ENCODE data around the gene ZC3H7A. TPM values are rescaled to one million over a fixed set of nuclear protein-coding genes. Genes with fewer than 3 reads are reported as not detected.

The ZC3H7A gene
- total and polyA plus RNA-seq, 9 donors, result 37.2 to 53.6 (median 40.4) TPM

GRCh38 chr16:11711662-11712061 is 85.4 kb downstream of the ZC3H7A start:
- no peak for DNase-seq
- 93% methylated on average over 2 of the region's 4 CpGs for WGBS (ENCODE audit: insufficient coverage)
- no peaks in the 10 kb centered on the region for H3K9me3 ChIP-seq (replicated peaks; ENCODE audit: control insufficient read depth, low read depth, low read length)
- H3K27me3 ChIP-seq (ENCODE audit: control insufficient read depth, insufficient read depth, low read length), result no peaks in the 10 kb centered on the region
- no peak overlapping the region for H3K4me3 ChIP-seq (ENCODE audit: low read length)
- H3K36me3 ChIP-seq (ENCODE audit: control insufficient read depth, insufficient read depth, low read length), result peaks cover 33% of the 10 kb centered on the region
- no peaks in the 10 kb centered on the region for H3K4me1 ChIP-seq (ENCODE audit: control insufficient read depth, insufficient read depth, low read length)
- no peak overlapping the region for H3K27ac ChIP-seq (ENCODE audit: low read length)

DNA sequence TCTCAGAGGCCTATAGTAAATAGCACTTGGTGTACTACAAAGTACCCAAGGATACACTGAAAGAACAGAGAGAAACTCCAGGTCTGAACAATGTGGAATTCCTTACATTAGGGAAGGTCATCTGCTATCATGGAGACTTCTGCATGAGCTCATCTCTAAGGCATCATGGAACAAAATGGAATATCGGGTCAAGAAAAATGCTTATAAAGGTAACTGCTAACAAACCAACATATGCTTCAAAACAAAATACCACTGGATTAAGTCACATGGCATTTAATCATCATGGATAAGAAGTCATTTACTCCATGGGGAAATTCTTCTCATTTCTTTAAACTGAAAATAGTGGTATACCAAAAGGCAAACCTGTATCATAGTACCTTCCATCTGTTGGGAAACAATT is 88.6 kb downstream of the ZC3H7A start:
- Histone ChIP-seq H3K27ac (ENCODE audit: low read length) (no peak overlapping the region), H3K9me3 (replicated peaks; ENCODE audit: control insufficient read depth, low read depth, low read length) (no peaks in the 10 kb centered on the region), H3K4me1 (ENCODE audit: control insufficient read depth, insufficient read depth, low read length) (peaks cover 2% of the 10 kb centered on the region), H3K27me3 (ENCODE audit: control insufficient read depth, insufficient read depth, low read length) (no peaks in the 10 kb centered on the region), H3K4me3 (ENCODE audit: low read length) (no peak overlapping the region), H3K36me3 (ENCODE audit: control insufficient read depth, insufficient read depth, low read length) (peaks cover 20% of the 10 kb centered on the region)
- no CpG with 5 or more reads among the region's 1 CpG for WGBS (ENCODE audit: insufficient coverage)
- DNase-seq, result no peak

- Histone ChIP-seq H3K36me3 (ENCODE audit: control insufficient read depth, insufficient read depth, low read length) (peaks cover 17% of the 10 kb centered on the region), H3K27ac (ENCODE audit: low read length) (no peak overlapping the region), H3K4me1 (ENCODE audit: control insufficient read depth, insufficient read depth, low read length) (peaks cover 2% of the 10 kb centered on the region)
Observed at GRCh38 chr16:11707679-11708197, 89.3 kb downstream of the ZC3H7A start.

DNA sequence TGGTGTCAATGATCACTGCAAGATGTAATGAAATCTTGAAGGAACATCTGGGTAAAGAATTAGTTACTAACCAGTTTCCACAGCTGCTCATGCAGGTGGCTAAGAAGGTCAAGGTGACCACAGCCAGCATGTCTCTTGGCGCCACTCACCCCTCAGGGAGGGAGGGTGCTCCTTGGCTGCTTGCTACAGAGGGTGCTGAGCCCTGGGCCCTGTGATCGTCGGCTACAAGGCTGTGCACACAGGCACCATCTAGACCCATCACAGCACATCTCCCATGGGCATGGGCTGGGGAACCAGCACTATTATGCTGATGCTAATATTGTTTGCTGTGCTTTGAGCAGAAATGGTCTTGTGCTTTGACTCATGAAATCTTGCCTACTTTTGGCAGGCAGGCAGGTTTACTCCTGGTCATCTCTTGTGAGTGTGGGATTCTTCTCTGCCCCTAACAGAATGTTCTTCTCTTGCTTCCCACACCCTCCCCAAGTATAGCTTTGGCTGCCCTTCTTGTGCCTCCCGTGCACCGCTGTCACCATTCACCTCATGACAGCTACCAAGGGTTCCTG is 90.8 kb downstream of the ZC3H7A start:
- H3K27me3 ChIP-seq (ENCODE audit: control insufficient read depth, insufficient read depth, low read length), result no peaks in the 10 kb centered on the region
- H3K4me3 ChIP-seq (ENCODE audit: low read length), result no peak overlapping the region
- H3K9me3 ChIP-seq (replicated peaks; ENCODE audit: control insufficient read depth, low read depth, low read length), result no peaks in the 10 kb centered on the region
- WGBS (ENCODE audit: insufficient coverage), result 78% methylated on average over 3 of the region's 5 CpGs
- no peak overlapping the region for H3K27ac ChIP-seq (ENCODE audit: low read length)
- peaks cover 2% of the 10 kb centered on the region for H3K4me1 ChIP-seq (ENCODE audit: control insufficient read depth, insufficient read depth, low read length)
- peaks cover 10% of the 10 kb centered on the region for H3K36me3 ChIP-seq (ENCODE audit: control insufficient read depth, insufficient read depth, low read length)
- no peak for DNase-seq

More at GRCh38 chr16:11707679-11708197, 89.3 kb downstream of the ZC3H7A start:
- 100% methylated on average over 2 of the region's 4 CpGs for WGBS (ENCODE audit: insufficient coverage)
- H3K9me3 ChIP-seq (replicated peaks; ENCODE audit: control insufficient read depth, low read depth, low read length), result no peaks in the 10 kb centered on the region
- no peaks in the 10 kb centered on the region for H3K27me3 ChIP-seq (ENCODE audit: control insufficient read depth, insufficient read depth, low read length)
- no peak for DNase-seq
- H3K4me3 ChIP-seq (ENCODE audit: low read length), result no peak overlapping the region

DNA sequence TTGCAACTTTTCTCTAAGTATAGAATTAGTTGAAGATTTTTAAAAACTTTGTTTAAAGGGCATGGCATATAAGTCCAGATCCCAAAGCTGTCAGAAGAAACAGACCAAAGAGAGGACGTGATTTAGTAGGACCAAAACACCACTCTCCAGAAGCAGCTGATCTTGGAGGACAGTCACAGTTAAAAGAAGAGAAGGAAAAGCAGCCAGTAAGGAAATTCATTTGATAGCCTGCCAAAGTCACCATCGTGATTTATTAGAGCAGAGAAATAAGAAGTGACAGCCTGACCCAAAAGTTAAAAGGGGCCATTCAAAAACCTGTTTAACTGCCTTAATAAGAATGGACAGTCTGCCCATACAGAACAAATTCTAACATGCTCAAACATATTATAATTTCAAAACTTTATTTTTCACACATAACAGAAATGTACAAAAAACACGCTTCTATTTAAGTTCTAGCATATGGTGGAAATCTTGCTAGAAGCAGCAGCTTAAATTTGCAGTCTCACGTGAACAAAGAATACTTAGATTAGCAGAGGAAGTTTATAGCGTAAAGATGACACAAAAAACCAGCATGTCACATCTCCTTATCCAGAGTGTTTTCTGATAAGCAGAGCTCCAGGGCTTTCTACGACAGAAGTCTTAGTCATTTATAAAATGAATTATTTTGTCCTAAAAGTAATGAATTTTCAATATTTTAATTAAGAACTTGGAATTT is 91.6 kb downstream of the ZC3H7A start:
- Histone ChIP-seq H3K4me3 (ENCODE audit: low read length) (no peak overlapping the region), H3K36me3 (ENCODE audit: control insufficient read depth, insufficient read depth, low read length) (peaks cover 2% of the 10 kb centered on the region), H3K4me1 (ENCODE audit: control insufficient read depth, insufficient read depth, low read length) (peaks cover 2% of the 10 kb centered on the region), H3K9me3 (replicated peaks; ENCODE audit: control insufficient read depth, low read depth, low read length) (no peaks in the 10 kb centered on the region), H3K27me3 (ENCODE audit: control insufficient read depth, insufficient read depth, low read length) (no peaks in the 10 kb centered on the region), H3K27ac (ENCODE audit: low read length) (no peak overlapping the region)
- WGBS (ENCODE audit: insufficient coverage), result no CpG with 5 or more reads among the region's 6 CpGs
- no peak for DNase-seq

Other genes starting within 250 kb of the ZC3H7A start
- 25.0 TPM for gene LITAF, start 210.3 kb downstream of the ZC3H7A start, total RNA-seq
- gene LITAF, start 210.3 kb downstream of the ZC3H7A start, polyA plus RNA-seq (ENCODE audit: insufficient read depth in 1 of 8, insufficient read length in 8 of 8, low replicate concordance in 1 of 8), result 10 to 100 TPM; 29.6 to 61.5 (median 47.8) TPM
- gene SNN, start 128.8 kb downstream of the ZC3H7A start, total RNA-seq, result 17.3 TPM
- gene SNN, start 128.8 kb downstream of the ZC3H7A start, polyA plus RNA-seq (ENCODE audit: insufficient read depth in 1 of 8, insufficient read length in 8 of 8, low replicate concordance in 1 of 8), result 10 to 100 TPM; 21.5 to 32.7 (median 29.7) TPM
- 21.0 TPM for gene TXNDC11, start 54.4 kb downstream of the ZC3H7A start, total RNA-seq
- 10 to 100 TPM; 18.1 to 27.9 (median 22.1) TPM for gene TXNDC11, start 54.4 kb downstream of the ZC3H7A start, polyA plus RNA-seq (ENCODE audit: insufficient read depth in 1 of 8, insufficient read length in 8 of 8, low replicate concordance in 1 of 8)
- 267 TPM for gene RSL1D1, start 54.3 kb upstream of the ZC3H7A start, total RNA-seq
- gene RSL1D1, start 54.3 kb upstream of the ZC3H7A start, polyA plus RNA-seq (ENCODE audit: insufficient read depth in 1 of 8, insufficient read length in 8 of 8, low replicate concordance in 1 of 8), result 100 to 1,000 TPM; 285 to 375 (median 306) TPM
- gene GSPT1, start 118.7 kb upstream of the ZC3H7A start, total RNA-seq, result 41.5 TPM
- 10 to 100 TPM; 61.7 to 87.9 (median 81.7) TPM for gene GSPT1, start 118.7 kb upstream of the ZC3H7A start, polyA plus RNA-seq (ENCODE audit: insufficient read depth in 1 of 8, insufficient read length in 8 of 8, low replicate concordance in 1 of 8)
- 2.5 TPM for gene NPIPB2, start 144.8 kb upstream of the ZC3H7A start, total RNA-seq
- 1 to 10 TPM in 7 of 8 donors, not detected in 1; 1.5 to 6.5 (median 3.5) TPM for gene NPIPB2, start 144.8 kb upstream of the ZC3H7A start, polyA plus RNA-seq (ENCODE audit: insufficient read depth in 1 of 8, insufficient read length in 8 of 8, low replicate concordance in 1 of 8)
- not detected for gene TNFRSF17, start 168.0 kb upstream of the ZC3H7A start, total RNA-seq
- gene TNFRSF17, start 168.0 kb upstream of the ZC3H7A start, polyA plus RNA-seq (ENCODE audit: insufficient read depth in 1 of 8, insufficient read length in 8 of 8, low replicate concordance in 1 of 8), result under 1 TPM in 2 of 8 donors, not detected in 6; 0.19 to 0.24 TPM
- 8.6 TPM for gene SNX29, start 179.5 kb upstream of the ZC3H7A start, total RNA-seq
- 10 to 100 TPM in 1 of 8 donors, 1 to 10 TPM in 7; 6.1 to 10.6 (median 8.6) TPM for gene SNX29, start 179.5 kb upstream of the ZC3H7A start, polyA plus RNA-seq (ENCODE audit: insufficient read depth in 1 of 8, insufficient read length in 8 of 8, low replicate concordance in 1 of 8)